GM13977 (cell line): ENCODE results near the gene ZNF598.

Source experiments
- DNase-seq: peaks from one replicate; pipeline ENCODE4 v3.0.0; 2012; ENCODE audit warnings: low spot score
- CTCF ChIP-seq: IDR thresholded peaks from 2 replicates; pipeline ENCODE4 v1.5.1; 2012; ENCODE audit warnings: mild to moderate bottlenecking, control low read depth; ENCODE audit not compliant: insufficient read depth; ENCODE audit errors: extremely low read depth, missing control alignments
- in situ Hi-C: fragments of 300-500 bp; cut with MboI; formaldehyde crosslinking; loops from one replicate; pipeline ENCODE4 v1.12.0; 2022; ENCODE audit warnings: low sequenced_read_pairs, low pct_unique_long_range_greater_than_20kb, mixed read lengths, inconsistent platforms; ENCODE audit not compliant: unreplicated experiment

ZNF598 gene

GRCh38 chr16:2031081-2031577, 21.5 kb upstream of the ZNF598 start:
- in situ Hi-C loops = no loop called here
- TF ChIP-seq CTCF = no peak
- no peak for DNase-seq

GRCh38 chr16:2030036-2030435, 20.4 kb upstream of the ZNF598 start:
- DNase-seq = no peak
- TF ChIP-seq CTCF = no peak
- in situ Hi-C loops = no loop called here

DNA sequence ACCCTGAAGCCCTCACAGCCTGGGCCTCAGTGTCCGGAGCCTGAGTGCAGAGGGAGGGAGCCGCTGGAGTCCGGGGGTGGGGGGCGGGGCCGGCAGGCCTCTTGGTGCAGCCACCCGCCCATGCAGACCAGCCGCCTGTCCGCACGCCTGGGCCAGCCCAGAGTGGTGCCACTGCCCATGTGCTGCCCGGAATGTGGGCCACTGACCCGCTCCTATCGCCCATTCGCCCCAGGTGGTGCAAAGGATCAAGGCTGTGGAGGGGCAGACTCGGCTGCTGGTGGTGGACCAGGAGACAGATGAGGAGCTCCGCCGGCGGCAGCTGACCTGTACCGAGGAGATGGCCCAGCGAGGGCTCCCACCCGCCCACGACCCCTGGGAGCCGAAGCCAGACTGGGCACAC, 19.7 kb upstream of the ZNF598 start:
- DNase-seq = no peak
- in situ Hi-C loops = no loop called here
- no peak for TF ChIP-seq CTCF

GRCh38 chr16:2028620-2029220, 19.1 kb upstream of the ZNF598 start:
- DNase-seq = no peak
- in situ Hi-C loops = no loop called here
- no peak for TF ChIP-seq CTCF

- DNase-seq = no peak
- in situ Hi-C loops = no loop called here
- TF ChIP-seq CTCF = no peak
Measured at GRCh38 chr16:2028146-2028545, 18.5 kb upstream of the ZNF598 start.

DNA sequence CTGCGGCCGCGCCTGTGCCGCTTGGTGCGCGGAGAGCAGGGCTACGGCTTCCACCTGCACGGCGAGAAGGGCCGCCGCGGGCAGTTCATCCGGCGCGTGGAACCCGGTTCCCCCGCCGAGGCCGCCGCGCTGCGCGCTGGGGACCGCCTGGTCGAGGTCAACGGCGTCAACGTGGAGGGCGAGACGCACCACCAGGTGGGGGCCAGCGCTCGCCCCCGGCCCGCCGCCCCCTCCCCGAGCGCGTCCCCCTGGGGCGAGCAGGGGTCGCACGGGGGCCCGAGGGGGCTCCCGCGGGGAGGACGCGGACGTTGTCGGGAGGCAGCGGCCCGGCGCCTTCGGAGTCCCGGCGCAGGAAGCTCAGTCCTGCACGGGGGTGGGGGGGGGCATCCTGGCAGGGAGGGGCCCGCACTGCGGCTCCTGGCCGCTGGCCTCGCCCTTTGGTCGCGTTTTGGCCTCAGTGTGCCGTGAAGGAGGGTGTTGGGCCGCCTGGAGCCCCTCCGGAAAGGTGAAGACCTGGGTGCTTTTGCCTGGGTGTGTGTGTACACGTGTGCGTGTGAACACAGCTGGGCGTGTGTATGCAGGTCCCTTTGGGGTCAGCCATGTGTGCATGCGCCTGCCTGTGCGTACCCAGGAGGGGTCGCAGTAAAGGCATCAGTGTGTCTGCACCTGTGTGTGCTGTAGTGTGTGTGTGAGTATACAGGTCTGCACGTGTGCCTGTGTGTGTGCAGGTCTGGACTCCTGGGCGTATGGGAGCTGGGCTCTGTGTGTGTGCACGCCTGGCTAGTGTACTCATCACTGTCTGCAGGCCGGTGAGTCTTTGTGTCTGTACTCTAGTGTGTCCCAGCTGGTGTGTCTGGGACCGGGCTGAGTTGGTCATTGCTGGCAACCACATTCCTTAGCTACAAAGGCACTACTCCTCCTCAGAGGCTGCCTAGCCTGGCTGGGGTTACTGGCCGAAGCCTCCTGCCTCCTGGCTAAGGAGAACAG, 17.7 kb upstream of the ZNF598 start:
- no peak for DNase-seq

More for the DNA sequence above, 17.7 kb upstream of the ZNF598 start:
- no peak for TF ChIP-seq CTCF
- in situ Hi-C loops = no loop called here
